Measurements from ENCODE around the gene FEZ2.

The FEZ2 gene

DNA sequence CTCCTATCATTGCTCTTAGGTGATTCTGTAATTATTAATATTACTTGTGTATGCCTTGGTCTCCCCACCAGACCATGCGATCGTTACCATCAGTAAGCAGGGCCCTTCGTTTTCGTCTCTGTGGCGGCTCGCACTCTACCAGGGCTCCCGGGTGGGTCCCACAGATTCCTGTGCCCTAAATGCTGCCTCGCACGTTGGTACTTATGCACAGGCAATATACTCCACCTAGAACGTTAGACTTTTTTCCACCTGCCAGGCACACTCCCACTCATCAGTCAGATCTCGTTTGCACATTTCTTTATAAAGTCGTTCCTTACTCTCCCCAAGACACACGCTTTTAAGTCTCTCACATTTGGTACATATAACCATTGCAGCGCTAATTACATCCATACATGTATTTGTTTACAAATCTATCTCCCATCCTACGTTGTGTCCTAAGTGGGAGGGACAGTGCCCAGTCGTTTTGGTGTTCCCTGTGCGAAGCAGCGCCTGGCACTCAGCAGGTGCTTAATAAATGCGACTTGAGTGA, 901 bp downstream of the FEZ2 start:
- H3K27ac Mint-ChIP-seq: peak overlapping the region; percentile 52
- DNase-seq: no peak
- H3K36me3 Mint-ChIP-seq (ENCODE audit: low read depth): peaks cover 45% of the 10 kb centered on the region
- peak overlapping the region; percentile 93 for H3K4me3 Mint-ChIP-seq
- TF ChIP-seq, protein P1, sequence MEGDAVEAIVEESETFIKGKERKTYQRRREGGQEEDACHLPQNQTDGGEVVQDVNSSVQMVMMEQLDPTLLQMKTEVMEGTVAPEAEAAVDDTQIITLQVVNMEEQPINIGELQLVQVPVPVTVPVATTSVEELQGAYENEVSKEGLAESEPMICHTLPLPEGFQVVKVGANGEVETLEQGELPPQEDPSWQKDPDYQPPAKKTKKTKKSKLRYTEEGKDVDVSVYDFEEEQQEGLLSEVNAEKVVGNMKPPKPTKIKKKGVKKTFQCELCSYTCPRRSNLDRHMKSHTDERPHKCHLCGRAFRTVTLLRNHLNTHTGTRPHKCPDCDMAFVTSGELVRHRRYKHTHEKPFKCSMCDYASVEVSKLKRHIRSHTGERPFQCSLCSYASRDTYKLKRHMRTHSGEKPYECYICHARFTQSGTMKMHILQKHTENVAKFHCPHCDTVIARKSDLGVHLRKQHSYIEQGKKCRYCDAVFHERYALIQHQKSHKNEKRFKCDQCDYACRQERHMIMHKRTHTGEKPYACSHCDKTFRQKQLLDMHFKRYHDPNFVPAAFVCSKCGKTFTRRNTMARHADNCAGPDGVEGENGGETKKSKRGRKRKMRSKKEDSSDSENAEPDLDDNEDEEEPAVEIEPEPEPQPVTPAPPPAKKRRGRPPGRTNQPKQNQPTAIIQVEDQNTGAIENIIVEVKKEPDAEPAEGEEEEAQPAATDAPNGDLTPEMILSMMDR (IDR thresholded peaks at IDR 0.05): no peak
- H3K27me3 Mint-ChIP-seq (ENCODE audit: low read depth, poor library complexity): peaks cover 11% of the 10 kb centered on the region
- peaks cover 6% of the 10 kb centered on the region for H3K9me3 Mint-ChIP-seq
- peaks cover 47% of the 10 kb centered on the region for H3K4me1 Mint-ChIP-seq

DNA sequence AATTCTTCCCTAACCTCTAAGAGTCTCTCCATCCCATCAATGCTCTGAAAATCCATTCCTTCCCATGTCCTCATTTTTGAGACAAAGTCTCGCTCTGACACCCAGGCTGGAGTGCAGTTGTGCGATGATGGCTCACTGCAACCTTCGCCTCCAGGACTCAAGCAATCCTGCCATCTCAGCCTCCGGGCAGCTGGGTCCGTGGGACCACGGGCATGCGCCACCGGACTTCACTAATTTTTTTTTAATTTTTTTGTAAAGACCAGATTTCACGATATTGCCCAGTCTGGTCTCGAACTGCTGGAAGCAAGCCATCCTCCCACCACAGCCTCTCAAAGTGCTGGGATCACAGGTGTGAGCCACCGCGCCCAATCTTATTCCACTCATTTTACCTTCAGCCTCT, 1.6 kb downstream of the FEZ2 start:
- no peak for DNase-seq
- TF ChIP-seq, protein P1 (IDR thresholded peaks at IDR 0.05): no peak
- H3K4me3 Mint-ChIP-seq: peak overlapping the region; percentile 93
- peaks cover 6% of the 10 kb centered on the region for H3K9me3 Mint-ChIP-seq
- peaks cover 53% of the 10 kb centered on the region for H3K4me1 Mint-ChIP-seq
- H3K27ac Mint-ChIP-seq: no peak overlapping the region
- peaks cover 45% of the 10 kb centered on the region for H3K36me3 Mint-ChIP-seq (ENCODE audit: low read depth)
- peaks cover 11% of the 10 kb centered on the region for H3K27me3 Mint-ChIP-seq (ENCODE audit: low read depth, poor library complexity)

GRCh38 chr2:36594849-36595248, 3.1 kb downstream of the FEZ2 start:
- no peak overlapping the region for H3K4me3 Mint-ChIP-seq
- no peak overlapping the region for H3K27ac Mint-ChIP-seq
- H3K36me3 Mint-ChIP-seq (ENCODE audit: low read depth): peaks cover 48% of the 10 kb centered on the region
- H3K4me1 Mint-ChIP-seq: peaks cover 61% of the 10 kb centered on the region
- peaks cover 6% of the 10 kb centered on the region for H3K9me3 Mint-ChIP-seq
- no peak for DNase-seq
- H3K27me3 Mint-ChIP-seq (ENCODE audit: low read depth, poor library complexity): peaks cover 9% of the 10 kb centered on the region
- TF ChIP-seq, protein P1 (IDR thresholded peaks at IDR 0.05): no peak

GRCh38 chr2:36589230-36589630, 8.7 kb downstream of the FEZ2 start:
- Mint-ChIP-seq H3K4me1 (peaks cover 31% of the 10 kb centered on the region), H3K27me3 (ENCODE audit: low read depth, poor library complexity) (peaks cover 3% of the 10 kb centered on the region), H3K27ac (peak overlapping the region; percentile 81), H3K9me3 (peaks cover 4% of the 10 kb centered on the region), H3K36me3 (ENCODE audit: low read depth) (peaks cover 60% of the 10 kb centered on the region), H3K4me3 (no peak overlapping the region)
- DNase-seq: no peak
- TF ChIP-seq, protein P1 (IDR thresholded peaks at IDR 0.05): no peak

GRCh38 chr2:36587556-36587955, 10.4 kb downstream of the FEZ2 start:
- TF ChIP-seq, protein P1 (IDR thresholded peaks at IDR 0.05): no peak
- Mint-ChIP-seq H3K4me1 (peaks cover 21% of the 10 kb centered on the region), H3K4me3 (no peak overlapping the region), H3K9me3 (no peaks in the 10 kb centered on the region), H3K36me3 (ENCODE audit: low read depth) (peaks cover 63% of the 10 kb centered on the region), H3K27me3 (ENCODE audit: low read depth, poor library complexity) (peaks cover 3% of the 10 kb centered on the region), H3K27ac (no peak overlapping the region)
- DNase-seq: no peak

DNA sequence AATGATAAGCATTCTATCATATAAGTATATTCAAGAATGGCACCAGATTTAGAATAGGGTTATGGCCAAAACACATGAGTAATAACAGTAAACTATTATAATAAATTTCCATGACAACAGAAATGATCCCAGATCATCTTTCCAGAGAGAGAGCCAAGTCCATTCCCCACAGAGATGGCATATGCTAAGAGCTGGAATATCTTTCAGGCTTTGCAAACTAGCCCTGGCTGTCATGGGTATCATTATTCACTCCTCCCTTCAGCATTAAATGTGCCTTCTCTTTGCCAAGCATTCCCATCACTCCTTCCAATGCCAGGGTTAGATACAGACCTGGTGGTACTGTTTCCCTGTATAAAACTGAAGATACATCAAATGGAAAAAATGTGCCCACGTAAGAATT, 10.9 kb downstream of the FEZ2 start:
- Mint-ChIP-seq H3K4me3 (no peak overlapping the region), H3K4me1 (peaks cover 21% of the 10 kb centered on the region), H3K27ac (no peak overlapping the region), H3K9me3 (no peaks in the 10 kb centered on the region), H3K36me3 (ENCODE audit: low read depth) (peaks cover 68% of the 10 kb centered on the region), H3K27me3 (ENCODE audit: low read depth, poor library complexity) (peaks cover 3% of the 10 kb centered on the region)
- no peak for DNase-seq
- TF ChIP-seq, protein P1 (IDR thresholded peaks at IDR 0.05): no peak
